Thoracic aorta (tissue), 2 donors: Measurements from ENCODE around the gene MSMP. TPM values are rescaled to one million over a fixed set of nuclear protein-coding genes. Genes with fewer than 3 reads are reported as not detected.

Experiments used
- ATAC-seq: fragments of 150-250 bp; one replicate; pipeline ENCODE4 v1.8.0; 2017; ENCODE audit warnings: low read depth; ENCODE audit not compliant: insufficient number of reproducible peaks, low FRiP score
- DNase-seq: peaks from one replicate; pipeline ENCODE4 v3.0.0-alpha.2; 2020; ENCODE audit warnings: low spot score
- H3K27ac ChIP-seq, 2 donors: fragments of 200-600 bp; sonication (generic); 1 replicate in 1 of 2; 2 replicates in 1 of 2; pipeline ENCODE4 v1.5.1; 2016; ENCODE audit warnings: mild to moderate bottlenecking in 2 of 2, moderate library complexity in 2 of 2
- H3K27me3 ChIP-seq: fragments of 200-600 bp; sonication (generic); replicated peaks from 2 replicates; pipeline ENCODE4 v1.6.0; 2016; ENCODE audit warnings: mild to moderate bottlenecking; ENCODE audit not compliant: insufficient read depth
- H3K36me3 ChIP-seq: fragments of 200-600 bp; sonication (generic); one replicate; pipeline ENCODE4 v1.5.1; 2016
- H3K4me1 ChIP-seq, 2 donors: fragments of 200-600 bp; sonication (generic); 1 replicate in 1 of 2; 2 replicates in 1 of 2; pipeline versions ENCODE4 v1.5.1 to v1.6.0; 2016; ENCODE audit warnings: low read depth in 2 of 2, mild to moderate bottlenecking in 1 of 2; ENCODE audit not compliant: control insufficient read depth in 1 of 2
- H3K4me3 ChIP-seq: fragments of 200-600 bp; sonication (generic); 2 replicates; pipeline ENCODE4 v1.5.1; 2016; ENCODE audit warnings: mild to moderate bottlenecking
- H3K9me3 ChIP-seq: fragments of 200-600 bp; sonication (generic); 2 replicates; pipeline ENCODE4 v1.5.1; 2016
- total RNA-seq, 2 donors: library from RNA; depleted of rRNA; stranded (reverse); fragments of >200 nt; gene quantifications; one replicate each; pipeline versions ENCODE4 v1.1.0 to v1.2.3, GENCODE V29; 2016
- TF ChIP-seq, protein P1 (sequence below): fragments of 200-600 bp; sonication (generic); IDR thresholded peaks from one replicate; pipeline ENCODE4 v1.5.1; 2019; ENCODE audit warnings: antibody characterized with exemption

Gene MSMP
- total RNA-seq, 2 donors from 2014 or later: not detected

DNA sequence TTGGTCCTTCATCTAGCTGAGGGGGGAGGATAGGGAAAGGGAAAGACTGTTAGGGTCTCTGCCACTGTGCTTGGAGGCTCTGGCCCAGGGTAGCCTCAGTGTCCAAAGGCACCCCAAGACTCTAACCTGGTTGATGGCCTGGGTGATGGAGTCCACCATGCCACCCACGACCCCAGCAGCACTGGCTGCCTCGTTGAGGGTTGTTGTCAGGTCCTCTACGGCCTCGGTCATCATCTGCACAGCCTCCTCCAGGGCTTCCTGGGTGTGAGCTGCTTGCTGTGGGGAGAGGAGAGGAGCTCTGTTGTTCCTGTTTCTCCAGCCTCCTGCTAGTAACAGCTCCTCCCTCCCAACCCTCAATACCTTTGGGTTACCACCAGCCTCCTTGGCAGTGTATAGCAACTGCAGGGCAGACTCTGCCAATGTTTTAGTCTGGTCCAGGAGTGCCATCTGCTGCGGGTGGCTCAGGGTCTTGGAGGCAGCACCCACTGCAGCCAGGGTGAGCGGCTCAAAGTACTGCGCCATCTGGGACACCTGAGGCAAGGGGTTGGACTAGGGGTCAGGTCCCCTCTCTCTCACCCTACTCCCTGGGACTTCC lies 48.1 kb downstream of the MSMP start:
- Histone ChIP-seq H3K27ac (peak overlapping the region in 1 of 2 donors; percentile 34), H3K4me1 (no peaks in the 10 kb centered on the region), H3K36me3 (peaks cover 92% of the 10 kb centered on the region), H3K27me3 (no peaks in the 10 kb centered on the region), H3K4me3 (no peak overlapping the region), H3K9me3 (no peaks in the 10 kb centered on the region)
- DNase-seq: no peak
- TF ChIP-seq, protein P1, sequence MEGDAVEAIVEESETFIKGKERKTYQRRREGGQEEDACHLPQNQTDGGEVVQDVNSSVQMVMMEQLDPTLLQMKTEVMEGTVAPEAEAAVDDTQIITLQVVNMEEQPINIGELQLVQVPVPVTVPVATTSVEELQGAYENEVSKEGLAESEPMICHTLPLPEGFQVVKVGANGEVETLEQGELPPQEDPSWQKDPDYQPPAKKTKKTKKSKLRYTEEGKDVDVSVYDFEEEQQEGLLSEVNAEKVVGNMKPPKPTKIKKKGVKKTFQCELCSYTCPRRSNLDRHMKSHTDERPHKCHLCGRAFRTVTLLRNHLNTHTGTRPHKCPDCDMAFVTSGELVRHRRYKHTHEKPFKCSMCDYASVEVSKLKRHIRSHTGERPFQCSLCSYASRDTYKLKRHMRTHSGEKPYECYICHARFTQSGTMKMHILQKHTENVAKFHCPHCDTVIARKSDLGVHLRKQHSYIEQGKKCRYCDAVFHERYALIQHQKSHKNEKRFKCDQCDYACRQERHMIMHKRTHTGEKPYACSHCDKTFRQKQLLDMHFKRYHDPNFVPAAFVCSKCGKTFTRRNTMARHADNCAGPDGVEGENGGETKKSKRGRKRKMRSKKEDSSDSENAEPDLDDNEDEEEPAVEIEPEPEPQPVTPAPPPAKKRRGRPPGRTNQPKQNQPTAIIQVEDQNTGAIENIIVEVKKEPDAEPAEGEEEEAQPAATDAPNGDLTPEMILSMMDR: no peak
- ATAC-seq: no peak

DNA sequence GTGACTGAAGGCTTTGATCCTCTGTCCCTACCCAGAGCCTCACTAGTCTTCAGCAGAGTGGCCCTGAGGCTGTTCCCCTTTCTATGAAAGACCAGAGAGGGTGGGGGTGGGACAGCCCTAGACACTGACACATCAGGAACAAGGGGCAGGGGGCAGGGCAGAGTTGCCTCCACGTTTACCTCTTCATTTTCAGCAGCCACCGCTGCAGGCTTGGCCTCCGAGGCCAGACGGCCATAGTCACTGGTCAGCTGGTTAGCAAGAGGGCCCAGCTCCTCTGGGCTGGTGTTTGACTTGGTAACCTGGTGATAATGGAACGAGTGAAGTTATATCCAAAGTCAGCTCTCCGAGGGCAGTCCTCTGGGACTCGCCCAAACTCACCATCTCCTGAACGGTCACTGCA lies 48.7 kb downstream of the MSMP start:
- no peak for ATAC-seq
- H3K36me3 ChIP-seq: peaks cover 91% of the 10 kb centered on the region
- H3K4me3 ChIP-seq: no peak overlapping the region
- TF ChIP-seq, protein P1: no peak
- H3K27ac ChIP-seq: peak overlapping the region in 1 of 2 donors; percentile 34
- H3K9me3 ChIP-seq: no peaks in the 10 kb centered on the region
- H3K4me1 ChIP-seq: no peaks in the 10 kb centered on the region
- no peak for DNase-seq
- H3K27me3 ChIP-seq: no peaks in the 10 kb centered on the region

DNA sequence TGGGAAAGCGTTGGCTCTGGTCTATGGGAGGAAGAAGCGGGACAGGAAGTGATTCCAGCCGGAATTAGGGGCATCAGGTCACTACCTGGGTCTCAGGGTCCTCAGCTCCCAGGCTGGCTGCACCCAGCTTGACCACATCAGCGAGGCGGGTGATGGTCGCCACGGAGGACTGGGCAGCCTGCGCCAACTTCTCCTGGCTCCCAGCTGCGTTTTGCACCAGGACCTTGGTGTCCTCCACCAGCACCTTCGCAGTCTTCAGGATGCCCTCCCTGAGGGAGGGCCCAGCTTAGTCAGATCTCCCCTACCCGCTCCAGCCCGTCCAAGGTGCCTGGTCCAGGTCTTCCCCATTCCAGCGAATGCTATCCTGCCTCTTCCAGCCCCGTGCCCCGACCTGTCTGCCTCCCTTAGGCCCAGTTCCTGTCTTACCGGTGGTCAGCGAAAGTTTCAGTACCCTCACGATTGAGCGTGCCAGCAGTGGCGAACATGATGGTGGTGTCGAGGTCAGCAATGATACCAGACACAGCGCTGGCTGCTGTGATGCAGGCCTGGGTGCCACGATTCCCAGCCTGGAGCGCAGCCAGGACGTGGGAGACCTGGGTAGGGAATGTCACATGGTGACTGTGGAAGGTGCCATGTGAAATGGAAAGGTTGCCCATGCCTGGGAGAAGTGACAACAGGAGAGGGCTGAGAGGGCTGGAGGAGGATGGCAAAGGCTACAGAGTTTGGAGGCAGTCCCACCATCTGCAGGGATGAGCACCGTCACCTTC lies 50.0 kb downstream of the MSMP start:
- H3K9me3 ChIP-seq: no peaks in the 10 kb centered on the region
- DNase-seq (no peak), ATAC-seq (no peak)
- H3K27me3 ChIP-seq: no peaks in the 10 kb centered on the region
- no peak overlapping the region for H3K4me3 ChIP-seq
- peak overlapping the region in 1 of 2 donors; percentile 34 for H3K27ac ChIP-seq
- H3K36me3 ChIP-seq: peaks cover 98% of the 10 kb centered on the region
- H3K4me1 ChIP-seq: peaks cover 0 to 10% of the 10 kb centered on the region in 2 donors
- TF ChIP-seq, protein P1: no peak

Other genes starting within 250 kb of the MSMP start
- 10 to 100 TPM; 64.5 to 69.9 TPM for gene TESK1, start 149.0 kb downstream of the MSMP start, total RNA-seq
- gene CD72, start 135.9 kb downstream of the MSMP start, total RNA-seq: 1 to 10 TPM; 2.2 to 9.9 TPM
- under 1 TPM in 1 of 2 donors, not detected in 1; 0.68 TPM for gene SIT1, start 103.3 kb downstream of the MSMP start, total RNA-seq
- 1,000 to 10,000 TPM; 1,550 to 5,543 TPM for gene RMRP, start 96.3 kb downstream of the MSMP start, total RNA-seq
- 10 to 100 TPM; 75.2 to 92.2 TPM for gene CCDC107, start 96.0 kb downstream of the MSMP start, total RNA-seq
- 1 to 10 TPM in 1 of 2 donors, under 1 TPM in 1; 0.54 to 1.2 TPM for gene ARHGEF39, start 89.1 kb downstream of the MSMP start, total RNA-seq
- 10 to 100 TPM in 1 of 2 donors, not detected in 1; 10.7 TPM for gene CA9, start 80.3 kb downstream of the MSMP start, total RNA-seq
- 1,000 to 10,000 TPM; 4,158 to 5,700 TPM for gene TPM2, start 64.4 kb downstream of the MSMP start, total RNA-seq
- 1,000 to 10,000 TPM in 1 of 2 donors, 100 to 1,000 TPM in 1; 889 to 1,019 TPM for gene TLN1, start 22.1 kb downstream of the MSMP start, total RNA-seq
- gene CREB3, start 21.6 kb downstream of the MSMP start, total RNA-seq: 10 to 100 TPM; 46.0 to 62.4 TPM
- gene GBA2, start 5.0 kb downstream of the MSMP start, total RNA-seq: 100 to 1,000 TPM in 1 of 2 donors, 10 to 100 TPM in 1; 75.8 to 115 TPM
- gene RGP1, start 5.0 kb downstream of the MSMP start, total RNA-seq: 10 to 100 TPM; 23.0 to 24.5 TPM
- gene NPR2, start 37.3 kb upstream of the MSMP start, total RNA-seq: 10 to 100 TPM; 30.8 to 38.2 TPM
- 1 to 10 TPM in 1 of 2 donors, under 1 TPM in 1; 0.21 to 5.7 TPM for gene SPAG8, start 58.0 kb upstream of the MSMP start, total RNA-seq
- gene HINT2, start 60.8 kb upstream of the MSMP start, total RNA-seq: 10 to 100 TPM; 18.4 to 45.4 TPM
- gene FAM221B, start 74.5 kb upstream of the MSMP start, total RNA-seq: not detected
- gene TMEM8B, start 75.0 kb upstream of the MSMP start, total RNA-seq: 10 to 100 TPM; 14.6 to 24.2 TPM
- gene OR13J1, start 116.1 kb upstream of the MSMP start, total RNA-seq: not detected
- gene HRCT1, start 151.9 kb upstream of the MSMP start, total RNA-seq: 10 to 100 TPM; 20.4 to 23.6 TPM
- gene SPAAR, start 155.2 kb upstream of the MSMP start, total RNA-seq: 1 to 10 TPM; 3.2 to 4.9 TPM
- gene OR2S2, start 203.9 kb upstream of the MSMP start, total RNA-seq: not detected